ENCODE results near the gene OPRD1. TPM values are rescaled to one million over a fixed set of nuclear protein-coding genes. Genes with fewer than 3 reads are reported as not detected.
"Not testable (repeated sequence)": the region's sequence is repeated elsewhere in the genome, so short reads cannot be mapped to it uniquely, and the experiment has no call there.

The OPRD1 gene
- not detected for total RNA-seq

GRCh38 chr1:28811766-28812668, at the start of gene OPRD1:
Gene OPRD1 (plus strand): TSS chr1:28812170. CDS start chr1:28812384, 214 bp downstream.
- Mint-ChIP-seq H3K4me1 (ENCODE audit: low read depth in 2 of 2) (no peaks in the 10 kb centered on the region), H3K36me3 (no peaks in the 10 kb centered on the region), H3K9me3 (no peaks in the 10 kb centered on the region), H3K27ac (no peak within 1 kb of the TSS), H3K4me3 (no peak within 1 kb of the TSS), H3K27me3 (peaks cover 36 to 43% of the 10 kb centered on the region in 2 donors)
- DNase-seq (ENCODE audit: low spot score) = no peak
- ATAC-seq = no peak

GRCh38 chr1:28766532-28767183, 45.3 kb upstream of the OPRD1 start:
- Mint-ChIP-seq H3K36me3 (peaks cover 8% of the 10 kb centered on the region), H3K9me3 (no peaks in the 10 kb centered on the region)

GRCh38 chr1:28770601-28771165, 41.3 kb upstream of the OPRD1 start:
- H3K36me3 Mint-ChIP-seq = peaks cover 8% of the 10 kb centered on the region

More at GRCh38 chr1:28766532-28767183, 45.3 kb upstream of the OPRD1 start:
- Mint-ChIP-seq H3K27me3 (no peaks in the 10 kb centered on the region), H3K4me1 (ENCODE audit: low read depth in 2 of 2) (peaks cover 13 to 14% of the 10 kb centered on the region in 2 donors), H3K27ac (peak overlapping the region in 1 of 2 donors; percentile 81), H3K4me3 (no peak overlapping the region)
- no peak for DNase-seq (ENCODE audit: low spot score)
- ATAC-seq = no peak

GRCh38 chr1:28771921-28772320, 40.0 kb upstream of the OPRD1 start:
- not testable (repeated sequence) for H3K27me3 Mint-ChIP-seq; H3K27ac Mint-ChIP-seq; DNase-seq (ENCODE audit: low spot score); H3K4me3 Mint-ChIP-seq; H3K9me3 Mint-ChIP-seq; ATAC-seq; H3K36me3 Mint-ChIP-seq
- H3K4me1 Mint-ChIP-seq (ENCODE audit: low read depth in 2 of 2) = peaks cover 0 to 10% of the 10 kb centered on the region in 2 donors

More at GRCh38 chr1:28770601-28771165, 41.3 kb upstream of the OPRD1 start:
- DNase-seq (ENCODE audit: low spot score) = no peak
- H3K4me1 Mint-ChIP-seq (ENCODE audit: low read depth in 2 of 2) = peaks cover 7 to 20% of the 10 kb centered on the region in 2 donors
- no peaks in the 10 kb centered on the region for H3K27me3 Mint-ChIP-seq
- H3K27ac Mint-ChIP-seq = peak overlapping the region in 1 of 2 donors; percentile 21
- no peaks in the 10 kb centered on the region for H3K9me3 Mint-ChIP-seq
- no peak overlapping the region for H3K4me3 Mint-ChIP-seq
- ATAC-seq = no peak

GRCh38 chr1:28773105-28773504, 38.9 kb upstream of the OPRD1 start:
- ATAC-seq (no peak), DNase-seq (ENCODE audit: low spot score) (no peak)
- Mint-ChIP-seq H3K4me1 (ENCODE audit: low read depth in 2 of 2) (peaks cover 0 to 10% of the 10 kb centered on the region in 2 donors), H3K27ac (no peak overlapping the region), H3K9me3 (no peaks in the 10 kb centered on the region), H3K27me3 (no peaks in the 10 kb centered on the region), H3K36me3 (peaks cover 8% of the 10 kb centered on the region), H3K4me3 (no peak overlapping the region)

- Mint-ChIP-seq H3K36me3 (no peaks in the 10 kb centered on the region), H3K27ac (peak overlapping the region; percentile 31 to 61)
Observed at GRCh38 chr1:28775121-28775942, 36.6 kb upstream of the OPRD1 start.

GRCh38 chr1:28776341-28776740, 35.6 kb upstream of the OPRD1 start:
- Mint-ChIP-seq H3K27me3 (no peaks in the 10 kb centered on the region), H3K9me3 (no peaks in the 10 kb centered on the region), H3K4me1 (ENCODE audit: low read depth in 2 of 2) (peaks cover 0 to 14% of the 10 kb centered on the region in 2 donors), H3K27ac (no peak overlapping the region), H3K4me3 (no peak overlapping the region), H3K36me3 (no peaks in the 10 kb centered on the region)
- no peak for ATAC-seq
- no peak for DNase-seq (ENCODE audit: low spot score)

More at GRCh38 chr1:28775121-28775942, 36.6 kb upstream of the OPRD1 start:
- Mint-ChIP-seq H3K9me3 (no peaks in the 10 kb centered on the region), H3K4me3 (peak overlapping the region; percentile 70), H3K4me1 (ENCODE audit: low read depth in 2 of 2) (peaks cover 0 to 13% of the 10 kb centered on the region in 2 donors), H3K27me3 (no peaks in the 10 kb centered on the region)
- ATAC-seq (peak; percentile 94 to 96), DNase-seq (ENCODE audit: low spot score) (peak; percentile 88)

GRCh38 chr1:28778021-28778420, 33.9 kb upstream of the OPRD1 start:
- Mint-ChIP-seq H3K27ac (no peak overlapping the region), H3K27me3 (no peaks in the 10 kb centered on the region), H3K9me3 (no peaks in the 10 kb centered on the region), H3K36me3 (no peaks in the 10 kb centered on the region), H3K4me3 (no peak overlapping the region), H3K4me1 (ENCODE audit: low read depth in 2 of 2) (peaks cover 0 to 14% of the 10 kb centered on the region in 2 donors)
- no peak for ATAC-seq
- no peak for DNase-seq (ENCODE audit: low spot score)

- Mint-ChIP-seq H3K9me3 (no peaks in the 10 kb centered on the region), H3K36me3 (no peaks in the 10 kb centered on the region), H3K27ac (no peak overlapping the region), H3K27me3 (no peaks in the 10 kb centered on the region), H3K4me1 (ENCODE audit: low read depth in 2 of 2) (peaks cover under 1 to 12% of the 10 kb centered on the region in 2 donors), H3K4me3 (no peak overlapping the region)
- DNase-seq (ENCODE audit: low spot score) (no peak), ATAC-seq (no peak)
Observed at GRCh38 chr1:28779751-28780408, 32.1 kb upstream of the OPRD1 start.

- Mint-ChIP-seq H3K27ac (no peak overlapping the region), H3K27me3 (no peaks in the 10 kb centered on the region), H3K4me1 (ENCODE audit: low read depth in 2 of 2) (peaks cover 9 to 12% of the 10 kb centered on the region in 2 donors), H3K4me3 (no peak overlapping the region), H3K36me3 (no peaks in the 10 kb centered on the region), H3K9me3 (no peaks in the 10 kb centered on the region)
- DNase-seq (ENCODE audit: low spot score) = no peak
- ATAC-seq = no peak
Observed at GRCh38 chr1:28781305-28781704, 30.7 kb upstream of the OPRD1 start.

- ATAC-seq (no peak), DNase-seq (ENCODE audit: low spot score) (no peak)
- Mint-ChIP-seq H3K27ac (no peak overlapping the region), H3K9me3 (no peaks in the 10 kb centered on the region), H3K36me3 (no peaks in the 10 kb centered on the region), H3K4me1 (ENCODE audit: low read depth in 2 of 2) (peaks cover 9 to 12% of the 10 kb centered on the region in 2 donors), H3K4me3 (no peak overlapping the region), H3K27me3 (no peaks in the 10 kb centered on the region)
Observed at GRCh38 chr1:28782011-28782410, 30.0 kb upstream of the OPRD1 start.

GRCh38 chr1:28783363-28783762, 28.6 kb upstream of the OPRD1 start:
- ATAC-seq (no peak), DNase-seq (ENCODE audit: low spot score) (no peak)
- Mint-ChIP-seq H3K4me1 (ENCODE audit: low read depth in 2 of 2) (peaks cover 9 to 12% of the 10 kb centered on the region in 2 donors), H3K36me3 (no peaks in the 10 kb centered on the region), H3K9me3 (no peaks in the 10 kb centered on the region), H3K27me3 (no peaks in the 10 kb centered on the region), H3K27ac (no peak overlapping the region), H3K4me3 (no peak overlapping the region)

GRCh38 chr1:28789412-28789811, 22.6 kb upstream of the OPRD1 start:
- ATAC-seq (no peak), DNase-seq (ENCODE audit: low spot score) (no peak)
- no peak overlapping the region for H3K4me3 Mint-ChIP-seq
- no peak overlapping the region for H3K27ac Mint-ChIP-seq
- no peaks in the 10 kb centered on the region for H3K9me3 Mint-ChIP-seq
- H3K27me3 Mint-ChIP-seq = no peaks in the 10 kb centered on the region
- H3K36me3 Mint-ChIP-seq = no peaks in the 10 kb centered on the region
- peaks cover 9% of the 10 kb centered on the region in 2 donors for H3K4me1 Mint-ChIP-seq (ENCODE audit: low read depth in 2 of 2)
